Mesodermal cell (in vitro differentiated cells): Measurements from ENCODE around the gene RHOF.
A peak's percentile ranks its signal among the peaks of the same experiment; 100 is the strongest.
"Not testable (repeated sequence)": the region's sequence is repeated elsewhere in the genome, so short reads cannot be mapped to it uniquely, and the experiment has no call there.

Source experiments
- H3K27ac ChIP-seq: 2 replicates; pipeline ENCODE4 v1.7.0; 2013; ENCODE audit warnings: mild to moderate bottlenecking, low read depth, low read length, moderate library complexity; ENCODE audit not compliant: severe bottlenecking
- H3K36me3 ChIP-seq: 2 replicates; pipeline ENCODE4 v1.7.1; 2013; ENCODE audit warnings: mild to moderate bottlenecking, low read length, moderate library complexity; ENCODE audit not compliant: control insufficient read depth, insufficient read depth
- H3K4me1 ChIP-seq: one replicate; pipeline ENCODE4 v1.7.1; 2013; ENCODE audit warnings: mild to moderate bottlenecking, low read length; ENCODE audit not compliant: insufficient read depth, control insufficient read depth, poor library complexity, severe bottlenecking
- H3K4me3 ChIP-seq: 2 replicates; pipeline ENCODE4 v1.7.0; 2013; ENCODE audit warnings: low read length, control low read depth, mild to moderate bottlenecking; ENCODE audit not compliant: insufficient read depth, poor library complexity, severe bottlenecking; ENCODE audit errors: extremely low read depth
- H3K9me3 ChIP-seq: 2 replicates; pipeline ENCODE4 v1.7.1; 2013; ENCODE audit warnings: mild to moderate bottlenecking, low read length, moderate library complexity; ENCODE audit not compliant: control insufficient read depth
- WGBS, 2 experiments: methylation state at CpG; one replicate each; pipeline ENCODE4 v1.1.5; 2013; ENCODE audit warnings: missing lambda C conversion rate in 2 of 2; ENCODE audit not compliant: insufficient coverage in 2 of 2; 5-methylcytosine and 5-hydroxymethylcytosine counted together

Gene RHOF

GRCh38 chr12:121751749-121752351 lies 41.6 kb downstream of the RHOF start:
- WGBS, 2 experiments, result 97% methylated on average over 9 of the region's 12 CpGs
- H3K27ac ChIP-seq, result no peak overlapping the region
- no peaks in the 10 kb centered on the region for H3K9me3 ChIP-seq
- no peak overlapping the region for H3K4me3 ChIP-seq
- peaks cover 13% of the 10 kb centered on the region for H3K4me1 ChIP-seq
- H3K36me3 ChIP-seq, result peaks cover 31% of the 10 kb centered on the region

GRCh38 chr12:121751034-121751433 lies 42.5 kb downstream of the RHOF start:
- WGBS, 2 experiments, result no CpG with 5 or more reads among the region's 1 CpG
- peaks cover 28% of the 10 kb centered on the region for H3K36me3 ChIP-seq
- H3K4me3 ChIP-seq, result no peak overlapping the region
- no peak overlapping the region for H3K27ac ChIP-seq
- H3K9me3 ChIP-seq, result no peaks in the 10 kb centered on the region
- H3K4me1 ChIP-seq, result peaks cover 13% of the 10 kb centered on the region

- Histone ChIP-seq H3K27ac (no peak overlapping the region), H3K4me3 (no peak overlapping the region), H3K36me3 (peaks cover 28% of the 10 kb centered on the region), H3K4me1 (peaks cover 13% of the 10 kb centered on the region), H3K9me3 (no peaks in the 10 kb centered on the region)
- WGBS, 2 experiments, result 44% methylated on average over 1 of the region's 1 CpG; no CpG with 5 or more reads in 1 of the 2 experiments
These were observed 43.0 kb downstream of the RHOF start for GRCh38 chr12:121750507-121750955.

GRCh38 chr12:121749267-121749666 lies 44.2 kb downstream of the RHOF start:
- Histone ChIP-seq H3K27ac (peak overlapping the region; percentile 94), H3K4me3 (no peak overlapping the region), H3K36me3 (peaks cover 32% of the 10 kb centered on the region), H3K9me3 (no peaks in the 10 kb centered on the region), H3K4me1 (peaks cover 13% of the 10 kb centered on the region)
- 85 to 89% methylated on average over 8 to 10 of the region's 10 CpGs for WGBS, 2 experiments

GRCh38 chr12:121748571-121749265 lies 44.8 kb downstream of the RHOF start:
- H3K4me3 ChIP-seq, result no peak overlapping the region
- H3K36me3 ChIP-seq, result peaks cover 31% of the 10 kb centered on the region
- peak overlapping the region; percentile 94 for H3K27ac ChIP-seq
- 43 to 45% methylated on average over 16 to 17 of the region's 17 CpGs for WGBS, 2 experiments
- peaks cover 13% of the 10 kb centered on the region for H3K4me1 ChIP-seq
- H3K9me3 ChIP-seq, result no peaks in the 10 kb centered on the region

GRCh38 chr12:121748218-121748570 lies 45.3 kb downstream of the RHOF start:
- peak overlapping the region; percentile 94 for H3K27ac ChIP-seq
- H3K4me3 ChIP-seq, result no peak overlapping the region
- no peaks in the 10 kb centered on the region for H3K9me3 ChIP-seq
- WGBS, 2 experiments, result 70 to 76% methylated on average over 12 to 13 of the region's 13 CpGs
- peaks cover 13% of the 10 kb centered on the region for H3K4me1 ChIP-seq
- H3K36me3 ChIP-seq, result peaks cover 32% of the 10 kb centered on the region

- 85 to 93% methylated on average over 4 of the region's 5 CpGs for WGBS, 2 experiments
These were observed 47.9 kb downstream of the RHOF start for GRCh38 chr12:121745545-121745944.

GRCh38 chr12:121741743-121742142 lies 51.7 kb downstream of the RHOF start:
- no peak overlapping the region for H3K27ac ChIP-seq
- H3K36me3 ChIP-seq, result peaks cover 13% of the 10 kb centered on the region
- WGBS, 2 experiments, result 90 to 92% methylated on average over 2 to 5 of the region's 6 CpGs
- H3K9me3 ChIP-seq, result no peaks in the 10 kb centered on the region
- H3K4me3 ChIP-seq, result no peak overlapping the region
- H3K4me1 ChIP-seq, result no peaks in the 10 kb centered on the region

More at GRCh38 chr12:121745545-121745944, 47.9 kb downstream of the RHOF start:
- not testable (repeated sequence) for H3K9me3 ChIP-seq, H3K27ac ChIP-seq, H3K4me3 ChIP-seq
- Histone ChIP-seq H3K36me3 (peaks cover 19% of the 10 kb centered on the region), H3K4me1 (peaks cover 13% of the 10 kb centered on the region)

GRCh38 chr12:121740847-121741246 lies 52.6 kb downstream of the RHOF start:
- peaks cover 13% of the 10 kb centered on the region for H3K36me3 ChIP-seq
- no peak overlapping the region for H3K4me3 ChIP-seq
- H3K27ac ChIP-seq, result no peak overlapping the region
- no peaks in the 10 kb centered on the region for H3K9me3 ChIP-seq
- 96% methylated on average over 3 of the region's 4 CpGs; no CpG with 5 or more reads in 1 of the 2 experiments for WGBS, 2 experiments
- no peaks in the 10 kb centered on the region for H3K4me1 ChIP-seq

- no peaks in the 10 kb centered on the region for H3K9me3 ChIP-seq
- no peak overlapping the region for H3K4me3 ChIP-seq
- peaks cover under 1% of the 10 kb centered on the region for H3K36me3 ChIP-seq
- 95 to 96% methylated on average over 7 to 9 of the region's 9 CpGs for WGBS, 2 experiments
- no peak overlapping the region for H3K27ac ChIP-seq
- no peaks in the 10 kb centered on the region for H3K4me1 ChIP-seq
These were observed 55.1 kb downstream of the RHOF start for GRCh38 chr12:121738340-121738858.

- WGBS, 2 experiments, result 97 to 100% methylated on average over 7 of the region's 8 CpGs
These were observed 59.6 kb downstream of the RHOF start for GRCh38 chr12:121733849-121734248.

More at GRCh38 chr12:121733849-121734248, 59.6 kb downstream of the RHOF start:
- Histone ChIP-seq H3K36me3 (peaks cover 4% of the 10 kb centered on the region), H3K9me3 (no peaks in the 10 kb centered on the region), H3K4me3 (no peak overlapping the region), H3K27ac (no peak overlapping the region), H3K4me1 (no peaks in the 10 kb centered on the region)
